ENCODE measurements around the gene SZT2.

The SZT2 gene

DNA sequence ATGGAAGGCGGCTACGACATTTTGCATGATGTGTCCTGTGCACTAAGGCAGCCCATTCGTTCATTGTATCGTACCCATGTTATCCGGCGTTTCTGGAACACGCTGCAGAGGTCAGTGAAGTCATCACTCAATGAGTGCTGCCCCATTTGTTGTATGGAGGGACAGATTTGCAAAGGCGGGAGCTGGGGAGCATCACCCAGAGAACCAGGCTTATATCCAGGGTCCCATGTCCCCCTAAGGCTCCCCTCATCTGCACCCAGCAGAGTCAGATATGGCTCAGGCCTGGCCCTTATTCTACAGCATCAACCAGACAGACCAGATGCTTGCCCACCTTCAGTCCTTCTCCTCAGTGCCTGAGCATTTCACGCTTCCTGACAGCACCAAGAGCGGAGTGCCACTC lies 31.2 kb downstream of the SZT2 start:
- no peak for ATAC-seq
- TF ChIP-seq PATZ1 (CRISPR knock-in tag; IDR thresholded peaks at IDR 0.05; ENCODE audit: borderline replicate concordance) (no peak), RARB (CRISPR knock-in tag; IDR thresholded peaks at IDR 0.05) (no peak), CSDC2 (CRISPR knock-in tag; IDR thresholded peaks at IDR 0.05) (no peak), TOX (CRISPR knock-in tag; IDR thresholded peaks at IDR 0.05; ENCODE audit: borderline replicate concordance) (no peak), ZNF565 (CRISPR knock-in tag; conservative IDR thresholded peaks at IDR 0.05; ENCODE audit: low read depth) (no peak), ESRRG (CRISPR knock-in tag; IDR thresholded peaks at IDR 0.05) (no peak), ISL1 (CRISPR knock-in tag; IDR thresholded peaks at IDR 0.05) (no peak), ARNTL (CRISPR knock-in tag; IDR thresholded peaks at IDR 0.05; ENCODE audit: borderline replicate concordance, low read depth) (no peak), ZNF8 (CRISPR knock-in tag; IDR thresholded peaks at IDR 0.05) (no peak), ZNF70 (CRISPR knock-in tag; IDR thresholded peaks at IDR 0.05) (no peak), GLIS3 (CRISPR knock-in tag; IDR thresholded peaks at IDR 0.05) (no peak), ZFP3 (CRISPR knock-in tag; IDR thresholded peaks at IDR 0.05) (no peak), TCF4 (CRISPR knock-in tag; IDR thresholded peaks at IDR 0.05; ENCODE audit: borderline replicate concordance) (no peak), PPARA (CRISPR knock-in tag; IDR thresholded peaks at IDR 0.05; ENCODE audit: borderline replicate concordance) (no peak), TSHZ2 (CRISPR knock-in tag; IDR thresholded peaks at IDR 0.05) (no peak), ZFP30 (CRISPR knock-in tag; IDR thresholded peaks at IDR 0.05) (no peak)
- TF ChIP-seq, protein P1, sequence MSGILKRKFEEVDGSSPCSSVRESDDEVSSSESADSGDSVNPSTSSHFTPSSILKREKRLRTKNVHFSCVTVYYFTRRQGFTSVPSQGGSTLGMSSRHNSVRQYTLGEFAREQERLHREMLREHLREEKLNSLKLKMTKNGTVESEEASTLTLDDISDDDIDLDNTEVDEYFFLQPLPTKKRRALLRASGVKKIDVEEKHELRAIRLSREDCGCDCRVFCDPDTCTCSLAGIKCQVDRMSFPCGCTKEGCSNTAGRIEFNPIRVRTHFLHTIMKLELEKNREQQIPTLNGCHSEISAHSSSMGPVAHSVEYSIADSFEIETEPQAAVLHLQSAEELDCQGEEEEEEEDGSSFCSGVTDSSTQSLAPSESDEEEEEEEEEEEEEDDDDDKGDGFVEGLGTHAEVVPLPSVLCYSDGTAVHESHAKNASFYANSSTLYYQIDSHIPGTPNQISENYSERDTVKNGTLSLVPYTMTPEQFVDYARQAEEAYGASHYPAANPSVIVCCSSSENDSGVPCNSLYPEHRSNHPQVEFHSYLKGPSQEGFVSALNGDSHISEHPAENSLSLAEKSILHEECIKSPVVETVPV (CRISPR knock-in tag; IDR thresholded peaks at IDR 0.05): no peak
- TF ChIP-seq, protein P2, sequence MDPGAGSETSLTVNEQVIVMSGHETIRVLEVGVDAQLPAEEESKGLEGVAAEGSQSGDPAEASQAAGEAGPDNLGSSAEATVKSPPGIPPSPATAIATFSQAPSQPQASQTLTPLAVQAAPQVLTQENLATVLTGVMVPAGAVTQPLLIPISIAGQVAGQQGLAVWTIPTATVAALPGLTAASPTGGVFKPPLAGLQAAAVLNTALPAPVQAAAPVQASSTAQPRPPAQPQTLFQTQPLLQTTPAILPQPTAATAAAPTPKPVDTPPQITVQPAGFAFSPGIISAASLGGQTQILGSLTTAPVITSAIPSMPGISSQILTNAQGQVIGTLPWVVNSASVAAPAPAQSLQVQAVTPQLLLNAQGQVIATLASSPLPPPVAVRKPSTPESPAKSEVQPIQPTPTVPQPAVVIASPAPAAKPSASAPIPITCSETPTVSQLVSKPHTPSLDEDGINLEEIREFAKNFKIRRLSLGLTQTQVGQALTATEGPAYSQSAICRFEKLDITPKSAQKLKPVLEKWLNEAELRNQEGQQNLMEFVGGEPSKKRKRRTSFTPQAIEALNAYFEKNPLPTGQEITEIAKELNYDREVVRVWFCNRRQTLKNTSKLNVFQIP (CRISPR knock-in tag; IDR thresholded peaks at IDR 0.05; ENCODE audit: borderline replicate concordance, low read depth): no peak

- TF ChIP-seq TCF4 (CRISPR knock-in tag; IDR thresholded peaks at IDR 0.05; ENCODE audit: borderline replicate concordance): no peak
- TF ChIP-seq, protein P1 (CRISPR knock-in tag; IDR thresholded peaks at IDR 0.05): no peak
- no peak for TF ChIP-seq RARB (CRISPR knock-in tag; IDR thresholded peaks at IDR 0.05)
- no peak for TF ChIP-seq CSDC2 (CRISPR knock-in tag; IDR thresholded peaks at IDR 0.05)
- TF ChIP-seq, protein P2 (CRISPR knock-in tag; IDR thresholded peaks at IDR 0.05; ENCODE audit: borderline replicate concordance, low read depth): no peak
- no peak for TF ChIP-seq SNAI2 (CRISPR knock-in tag; IDR thresholded peaks at IDR 0.05)
- no peak for TF ChIP-seq GLIS3 (CRISPR knock-in tag; IDR thresholded peaks at IDR 0.05)
- no peak for TF ChIP-seq ISL1 (CRISPR knock-in tag; IDR thresholded peaks at IDR 0.05)
- no peak for TF ChIP-seq PATZ1 (CRISPR knock-in tag; IDR thresholded peaks at IDR 0.05; ENCODE audit: borderline replicate concordance)
- TF ChIP-seq ZC3H10 (CRISPR knock-in tag; IDR thresholded peaks at IDR 0.05): no peak
- no peak for TF ChIP-seq ZFP3 (CRISPR knock-in tag; IDR thresholded peaks at IDR 0.05)
- no peak for TF ChIP-seq ZNF70 (CRISPR knock-in tag; IDR thresholded peaks at IDR 0.05)
- TF ChIP-seq ZNF565 (CRISPR knock-in tag; conservative IDR thresholded peaks at IDR 0.05; ENCODE audit: low read depth): no peak
- TF ChIP-seq BACH2 (CRISPR knock-in tag; IDR thresholded peaks at IDR 0.05; ENCODE audit: borderline replicate concordance): no peak
- no peak for TF ChIP-seq TSHZ2 (CRISPR knock-in tag; IDR thresholded peaks at IDR 0.05)
- TF ChIP-seq ESRRG (CRISPR knock-in tag; IDR thresholded peaks at IDR 0.05): no peak
- TF ChIP-seq PPARA (CRISPR knock-in tag; IDR thresholded peaks at IDR 0.05; ENCODE audit: borderline replicate concordance): no peak
- ATAC-seq: no peak
Observed at GRCh38 chr1:43421396-43421795, 31.7 kb downstream of the SZT2 start.
